HL-60 (cell line): ENCODE data around the gene ZFP62.

Source experiments
- GABPA ChIP-seq: IDR thresholded peaks from 2 replicates; pipeline ENCODE4 v1.6.1; 2012; ENCODE audit warnings: low read depth
- POLR2AphosphoS5 ChIP-seq: IDR thresholded peaks from 2 replicates; pipeline ENCODE4 v1.6.1; 2012; ENCODE audit warnings: low read depth
- REST ChIP-seq: IDR thresholded peaks from 2 replicates; pipeline ENCODE4 v1.6.1; 2012; ENCODE audit warnings: low read depth; ENCODE audit not compliant: insufficient replicate concordance
- SPI1 ChIP-seq: IDR thresholded peaks from 2 replicates; pipeline ENCODE4 v1.6.1; 2012; ENCODE audit warnings: low read depth, mild to moderate bottlenecking, borderline replicate concordance
- TF ChIP-seq, protein P1 (sequence below): IDR thresholded peaks from one replicate; pipeline ENCODE4 v1.5.1; 2011; ENCODE audit warnings: low read length, control low read depth, inconsistent platforms; ENCODE audit not compliant: insufficient read depth

GRCh38 chr5:180811623-180812124, 49.4 kb downstream of the ZFP62 start:
- TF ChIP-seq, protein P1, sequence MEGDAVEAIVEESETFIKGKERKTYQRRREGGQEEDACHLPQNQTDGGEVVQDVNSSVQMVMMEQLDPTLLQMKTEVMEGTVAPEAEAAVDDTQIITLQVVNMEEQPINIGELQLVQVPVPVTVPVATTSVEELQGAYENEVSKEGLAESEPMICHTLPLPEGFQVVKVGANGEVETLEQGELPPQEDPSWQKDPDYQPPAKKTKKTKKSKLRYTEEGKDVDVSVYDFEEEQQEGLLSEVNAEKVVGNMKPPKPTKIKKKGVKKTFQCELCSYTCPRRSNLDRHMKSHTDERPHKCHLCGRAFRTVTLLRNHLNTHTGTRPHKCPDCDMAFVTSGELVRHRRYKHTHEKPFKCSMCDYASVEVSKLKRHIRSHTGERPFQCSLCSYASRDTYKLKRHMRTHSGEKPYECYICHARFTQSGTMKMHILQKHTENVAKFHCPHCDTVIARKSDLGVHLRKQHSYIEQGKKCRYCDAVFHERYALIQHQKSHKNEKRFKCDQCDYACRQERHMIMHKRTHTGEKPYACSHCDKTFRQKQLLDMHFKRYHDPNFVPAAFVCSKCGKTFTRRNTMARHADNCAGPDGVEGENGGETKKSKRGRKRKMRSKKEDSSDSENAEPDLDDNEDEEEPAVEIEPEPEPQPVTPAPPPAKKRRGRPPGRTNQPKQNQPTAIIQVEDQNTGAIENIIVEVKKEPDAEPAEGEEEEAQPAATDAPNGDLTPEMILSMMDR, result no peak
- TF ChIP-seq REST (no peak), POLR2AphosphoS5 (no peak), GABPA (no peak), SPI1 (no peak)
